SK-N-SH (cell line): ENCODE data around the gene HS3ST4. TPM values are rescaled to one million over a fixed set of nuclear protein-coding genes. Genes with fewer than 3 reads are reported as not detected.

Experiments
- CTCF ChIA-PET: fragments of 300-600, 350-600 bp; formaldehyde crosslinking; extraction: SDS; loops from one replicate; lab custom pipeline; 2021; lab: Yijun Ruan, JAX
- POLR2A ChIA-PET: fragments of 350-600 bp; sonication (Branson Sonifier 250); formaldehyde crosslinking; extraction: SDS; loops from one replicate; lab custom pipeline; 2020; ENCODE audit warnings: antibody characterized with exemption, inconsistent platforms; lab: Yijun Ruan, JAX
- DNase-seq: peaks from one replicate; pipeline ENCODE4 v3.0.0; 2012
- H2AFZ ChIP-seq: fragments of 200-600 bp; sonication (generic); 2 replicates; pipeline ENCODE4 v1.8.1; 2016; ENCODE audit warnings: antibody characterized with exemption, mild to moderate bottlenecking, low read depth
- H3F3A ChIP-seq: fragments of 200-600 bp; sonication (generic); replicated peaks from 2 replicates; pipeline ENCODE3; 2016; ENCODE audit warnings: antibody characterized with exemption, mild to moderate bottlenecking; ENCODE audit not compliant: insufficient read depth
- H3K27ac ChIP-seq, 2 experiments: fragments of 200-500 bp in 1 of 2; fragments of 200-600 bp in 1 of 2; sonication (Bioruptor generic) in 1 of 2; sonication (generic), shearing (Covaris generic) in 1 of 2; 2 replicates each; pipeline versions ENCODE4 v1.5.1 to v1.6.1; 2014 to 2016; ENCODE audit warnings: low read depth in 2 of 2, inconsistent platforms in 1 of 2, low read length in 1 of 2, mild to moderate bottlenecking in 1 of 2, mixed read lengths in 1 of 2
- H3K27me3 ChIP-seq: fragments of 200-600 bp; sonication (generic), shearing (Covaris generic); 2 replicates; pipeline ENCODE4 v1.6.1; 2016; ENCODE audit warnings: mixed run types; ENCODE audit not compliant: insufficient read depth
- H3K36me3 ChIP-seq, 2 experiments: fragments of 200-500 bp in 1 of 2; fragments of 200-600 bp in 1 of 2; sonication (Bioruptor generic) in 1 of 2; sonication (generic) in 1 of 2; replicated peaks in 1 of 2; 2 replicates each; pipeline versions ENCODE3 to v1.5.1; 2014 to 2016; ENCODE audit warnings: low read length in 1 of 2, mild to moderate bottlenecking in 1 of 2; ENCODE audit not compliant: insufficient read depth in 2 of 2, control insufficient read depth in 1 of 2
- H3K4me1 ChIP-seq, 2 experiments: fragments of 200-500 bp in 1 of 2; fragments of 200-600 bp in 1 of 2; sonication (Bioruptor generic) in 1 of 2; sonication (generic), shearing (Covaris generic) in 1 of 2; 2 replicates each; pipeline versions ENCODE4 v1.5.1 to v1.6.1; 2014 to 2016; ENCODE audit warnings: low read depth in 1 of 2, low read length in 1 of 2, mixed run types in 1 of 2; ENCODE audit not compliant: insufficient read depth in 2 of 2, control insufficient read depth in 1 of 2
- H3K4me2 ChIP-seq: fragments of 200-600 bp; sonication (generic), shearing (Covaris generic); 2 replicates; pipeline ENCODE4 v1.6.1; 2017; ENCODE audit warnings: mixed run types
- H3K4me3 ChIP-seq, 2 experiments: fragments of 200-500 bp in 1 of 2; fragments of 200-600 bp in 1 of 2; sonication (Bioruptor generic) in 1 of 2; sonication (generic), shearing (Covaris generic) in 1 of 2; 2 replicates each; pipeline versions ENCODE4 v1.5.1 to v1.8.1; 2014 to 2016; ENCODE audit warnings: low read depth in 2 of 2, inconsistent platforms in 1 of 2, low read length in 1 of 2, mild to moderate bottlenecking in 1 of 2, mixed read lengths in 1 of 2, moderate library complexity in 1 of 2
- H3K79me2 ChIP-seq: fragments of 200-600 bp; sonication (generic); 2 replicates; pipeline ENCODE4 v1.8.1; 2017; ENCODE audit warnings: mild to moderate bottlenecking; ENCODE audit not compliant: insufficient read depth
- H3K9ac ChIP-seq: fragments of 200-600 bp; sonication (generic); 2 replicates; pipeline ENCODE4 v1.6.1; 2017; ENCODE audit warnings: mixed run types
- H3K9me2 ChIP-seq: fragments of 200-600 bp; sonication (generic); 2 replicates; pipeline ENCODE4 v1.6.1; 2017; ENCODE audit warnings: mixed run types
- H3K9me3 ChIP-seq: fragments of 200-600 bp; sonication (generic); 2 replicates; pipeline ENCODE4 v1.6.1; 2017; ENCODE audit warnings: mixed run types, mild to moderate bottlenecking, moderate library complexity
- H4K20me1 ChIP-seq: fragments of 200-600 bp; sonication (generic); 2 replicates; pipeline ENCODE4 v1.6.1; 2017; ENCODE audit warnings: mild to moderate bottlenecking, mixed run types; ENCODE audit not compliant: insufficient read depth
- ELF1 ChIP-seq: IDR thresholded peaks from 2 replicates; pipeline ENCODE4 v1.4.0; 2012
- FOSL2 ChIP-seq: IDR thresholded peaks from 2 replicates; pipeline ENCODE4 v1.4.0; 2012; ENCODE audit warnings: low read depth, mild to moderate bottlenecking, moderate library complexity, borderline replicate concordance
- JUND ChIP-seq: IDR thresholded peaks from 2 replicates; pipeline ENCODE4 v1.4.0; 2012
- MEF2A ChIP-seq: IDR thresholded peaks from 2 replicates; pipeline ENCODE4 v1.4.0; 2012; ENCODE audit warnings: low read depth, borderline replicate concordance
- MXI1 ChIP-seq: IDR thresholded peaks from 2 replicates; pipeline ENCODE4 v1.6.1; 2012; ENCODE audit warnings: mild to moderate bottlenecking, low read depth, low read length, improper control_type of control experiment
- RFX5 ChIP-seq: IDR thresholded peaks from 2 replicates; pipeline ENCODE4 v1.6.1; 2012; ENCODE audit warnings: mild to moderate bottlenecking, improper control_type of control experiment, low read length
- RXRA ChIP-seq: IDR thresholded peaks from 2 replicates; pipeline ENCODE4 v1.4.0; 2012; ENCODE audit warnings: low read depth, mild to moderate bottlenecking, borderline replicate concordance
- TAF1 ChIP-seq: IDR thresholded peaks from 2 replicates; pipeline ENCODE4 v1.6.1; 2012; ENCODE audit warnings: low read depth, mild to moderate bottlenecking, low read length, moderate library complexity, borderline replicate concordance
- TCF12 ChIP-seq: IDR thresholded peaks from 2 replicates; pipeline ENCODE4 v1.4.0; 2012
- TEAD4 ChIP-seq: IDR thresholded peaks from 2 replicates; pipeline ENCODE4 v1.4.0; 2012; ENCODE audit warnings: mild to moderate bottlenecking, borderline replicate concordance; ENCODE audit not compliant: insufficient read depth
- WGBS: methylation state at CpG from one replicate; pipeline ENCODE4 v1.1.6; 2017; ENCODE audit warnings: low lambda C conversion rate; 5-methylcytosine and 5-hydroxymethylcytosine counted together
- polyA plus RNA-seq, 3 experiments: library from polyadenylated mRNA; depleted of rRNA; stranded (reverse); fragments of >200 nt; gene quantifications; 2 replicates each; pipeline ENCODE4 v1.2.3, GENCODE V29; 2012
- TF ChIP-seq, protein P1 (sequence below): IDR thresholded peaks from 2 replicates; pipeline ENCODE4 v1.4.0; 2012; ENCODE audit warnings: low read depth
- TF ChIP-seq, protein P2 (sequence below): IDR thresholded peaks from 2 replicates; pipeline ENCODE4 v1.6.1; 2012; ENCODE audit warnings: mild to moderate bottlenecking, low read depth, low read length, moderate library complexity

Gene HS3ST4
- polyA plus RNA-seq, 1 of the 3 experiments (the other 2 are of a cell fraction) = not detected

DNA sequence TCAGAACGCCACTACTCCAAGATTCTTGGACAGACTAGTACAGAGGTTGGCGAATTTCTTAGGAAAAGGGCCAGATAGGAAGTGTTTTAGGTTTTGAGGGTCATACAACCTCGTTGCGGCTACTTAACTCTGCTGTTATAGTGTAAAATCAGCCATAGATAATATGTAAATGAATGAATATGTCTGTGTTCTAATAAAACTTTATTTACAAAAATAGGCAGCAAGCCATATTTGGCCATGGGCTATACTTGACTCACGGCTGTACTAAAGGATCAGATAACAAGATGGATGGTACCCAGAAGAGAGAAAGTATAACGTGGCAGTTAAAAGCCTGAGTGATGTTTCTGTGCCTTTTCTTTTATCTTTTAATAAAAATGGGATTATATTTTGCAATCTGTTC is 125.5 kb downstream of the HS3ST4 start:
- Histone ChIP-seq H3K4me3 (no peak overlapping the region), H3K4me2 (no peak overlapping the region), H3K27ac (no peak overlapping the region), H3K36me3 (no peaks in the 10 kb centered on the region), H3K27me3 (no peaks in the 10 kb centered on the region; the same call in 1 of the 2 replicates), H3K9me2 (no peaks in the 10 kb centered on the region), H3K9me3 (no peaks in the 10 kb centered on the region), H2AFZ (no peak overlapping the region), H4K20me1 (no peaks in the 10 kb centered on the region), H3F3A (no peaks in the 10 kb centered on the region), H3K4me1 (no peaks in the 10 kb centered on the region), H3K9ac (no peak overlapping the region), H3K79me2 (no peaks in the 10 kb centered on the region)
- WGBS = under 1% methylated on average over 6 of the region's 6 CpGs
- DNase-seq = no peak
- TF ChIP-seq MEF2A (no peak), ELF1 (no peak), JUND (no peak), TEAD4 (no peak), RFX5 (no peak), RXRA (no peak)
- TF ChIP-seq, protein P1, sequence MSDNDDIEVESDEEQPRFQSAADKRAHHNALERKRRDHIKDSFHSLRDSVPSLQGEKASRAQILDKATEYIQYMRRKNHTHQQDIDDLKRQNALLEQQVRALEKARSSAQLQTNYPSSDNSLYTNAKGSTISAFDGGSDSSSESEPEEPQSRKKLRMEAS = no peak
- ChIA-PET POLR2A (no interaction called here), CTCF (no interaction called here)

DNA sequence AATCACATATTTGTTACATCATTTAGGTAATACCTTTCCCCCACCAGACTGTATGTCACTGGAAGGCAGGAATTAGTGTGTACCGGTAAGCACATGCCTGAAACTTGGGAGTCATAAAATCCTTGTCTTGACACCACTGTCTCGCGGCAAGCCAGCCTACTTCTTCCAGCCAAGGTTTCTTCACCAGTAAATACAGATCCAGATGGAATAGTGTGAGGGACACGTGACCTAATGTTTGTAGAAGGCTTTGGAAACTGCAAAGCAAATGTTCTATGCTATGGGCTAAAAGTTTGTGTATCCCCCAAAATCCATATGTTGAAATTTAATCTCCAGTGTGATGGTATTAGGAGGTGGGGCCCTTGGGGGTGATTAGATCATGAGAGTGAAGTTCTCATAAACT is 126.1 kb downstream of the HS3ST4 start:
- Histone ChIP-seq H3K9me2 (no peaks in the 10 kb centered on the region), H3K27me3 (no peaks in the 10 kb centered on the region; the same call in 1 of the 2 replicates), H2AFZ (no peak overlapping the region), H4K20me1 (no peaks in the 10 kb centered on the region), H3K9ac (no peak overlapping the region), H3K4me2 (no peak overlapping the region), H3K36me3 (no peaks in the 10 kb centered on the region), H3K27ac (no peak overlapping the region), H3K79me2 (no peaks in the 10 kb centered on the region), H3K4me3 (no peak overlapping the region), H3F3A (no peaks in the 10 kb centered on the region), H3K4me1 (no peaks in the 10 kb centered on the region), H3K9me3 (no peaks in the 10 kb centered on the region)
- 34% methylated on average over 4 of the region's 4 CpGs for WGBS
- CTCF ChIA-PET = no interaction called here
- POLR2A ChIA-PET = no interaction called here
- TF ChIP-seq, protein P2, sequence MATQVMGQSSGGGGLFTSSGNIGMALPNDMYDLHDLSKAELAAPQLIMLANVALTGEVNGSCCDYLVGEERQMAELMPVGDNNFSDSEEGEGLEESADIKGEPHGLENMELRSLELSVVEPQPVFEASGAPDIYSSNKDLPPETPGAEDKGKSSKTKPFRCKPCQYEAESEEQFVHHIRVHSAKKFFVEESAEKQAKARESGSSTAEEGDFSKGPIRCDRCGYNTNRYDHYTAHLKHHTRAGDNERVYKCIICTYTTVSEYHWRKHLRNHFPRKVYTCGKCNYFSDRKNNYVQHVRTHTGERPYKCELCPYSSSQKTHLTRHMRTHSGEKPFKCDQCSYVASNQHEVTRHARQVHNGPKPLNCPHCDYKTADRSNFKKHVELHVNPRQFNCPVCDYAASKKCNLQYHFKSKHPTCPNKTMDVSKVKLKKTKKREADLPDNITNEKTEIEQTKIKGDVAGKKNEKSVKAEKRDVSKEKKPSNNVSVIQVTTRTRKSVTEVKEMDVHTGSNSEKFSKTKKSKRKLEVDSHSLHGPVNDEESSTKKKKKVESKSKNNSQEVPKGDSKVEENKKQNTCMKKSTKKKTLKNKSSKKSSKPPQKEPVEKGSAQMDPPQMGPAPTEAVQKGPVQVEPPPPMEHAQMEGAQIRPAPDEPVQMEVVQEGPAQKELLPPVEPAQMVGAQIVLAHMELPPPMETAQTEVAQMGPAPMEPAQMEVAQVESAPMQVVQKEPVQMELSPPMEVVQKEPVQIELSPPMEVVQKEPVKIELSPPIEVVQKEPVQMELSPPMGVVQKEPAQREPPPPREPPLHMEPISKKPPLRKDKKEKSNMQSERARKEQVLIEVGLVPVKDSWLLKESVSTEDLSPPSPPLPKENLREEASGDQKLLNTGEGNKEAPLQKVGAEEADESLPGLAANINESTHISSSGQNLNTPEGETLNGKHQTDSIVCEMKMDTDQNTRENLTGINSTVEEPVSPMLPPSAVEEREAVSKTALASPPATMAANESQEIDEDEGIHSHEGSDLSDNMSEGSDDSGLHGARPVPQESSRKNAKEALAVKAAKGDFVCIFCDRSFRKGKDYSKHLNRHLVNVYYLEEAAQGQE = no peak
- TF ChIP-seq TCF12 = no peak
- no peak for TF ChIP-seq MXI1
- no peak for DNase-seq

DNA sequence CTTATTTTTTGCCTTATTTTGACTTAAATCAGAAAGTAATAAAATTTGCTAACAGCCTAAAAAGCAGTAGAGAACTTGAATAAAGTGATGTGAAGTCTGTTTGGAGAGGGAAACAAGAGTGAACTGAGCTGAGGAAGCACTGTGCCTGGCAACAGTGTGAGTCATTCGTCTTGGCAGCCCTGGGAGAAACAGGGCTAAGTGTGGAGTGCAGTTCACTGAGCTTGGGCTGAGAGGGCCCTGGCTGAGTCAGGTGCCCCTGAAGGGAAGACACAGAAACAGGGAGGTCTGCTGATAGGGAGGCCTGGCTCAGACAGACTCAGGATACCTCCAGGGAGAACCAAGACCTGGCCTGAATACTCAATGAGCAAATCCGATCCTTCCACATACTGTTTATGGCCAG is 132.1 kb downstream of the HS3ST4 start:
- no peaks in the 10 kb centered on the region for H3K9me3 ChIP-seq
- no peak overlapping the region for H2AFZ ChIP-seq
- H3K36me3 ChIP-seq = no peaks in the 10 kb centered on the region
- H3K4me3 ChIP-seq = no peak overlapping the region
- H3F3A ChIP-seq = no peaks in the 10 kb centered on the region
- whole genome bisulfite sequencing = 30% methylated on average over 2 of the region's 2 CpGs
- H3K4me2 ChIP-seq = no peak overlapping the region
- no peaks in the 10 kb centered on the region for H3K27me3 ChIP-seq
- no peak overlapping the region for H3K9ac ChIP-seq
- no peaks in the 10 kb centered on the region for H3K79me2 ChIP-seq
- H3K9me2 ChIP-seq = no peaks in the 10 kb centered on the region
- no peaks in the 10 kb centered on the region for H4K20me1 ChIP-seq
- H3K4me1 ChIP-seq = no peaks in the 10 kb centered on the region
- no peak overlapping the region for H3K27ac ChIP-seq
- DNase-seq = no peak
- ChIA-PET CTCF (no interaction called here), POLR2A (no interaction called here)
- TF ChIP-seq FOSL2 (no peak), RFX5 (no peak), TAF1 (no peak)
